HG02973 (cell line): Measurements from ENCODE around the gene UNC13D.
"Not testable (repeated sequence)": the region's sequence is repeated elsewhere in the genome, so short reads cannot be mapped to it uniquely, and the experiment has no call there.

ENCODE experiments used
- ATAC-seq: cut with Tn5 transposase; IDR thresholded peaks from one replicate; pipeline ENCODE4 v1.9.1; 2021; ENCODE audit warnings: moderate library complexity; ENCODE audit not compliant: unreplicated experiment

UNC13D gene

DNA sequence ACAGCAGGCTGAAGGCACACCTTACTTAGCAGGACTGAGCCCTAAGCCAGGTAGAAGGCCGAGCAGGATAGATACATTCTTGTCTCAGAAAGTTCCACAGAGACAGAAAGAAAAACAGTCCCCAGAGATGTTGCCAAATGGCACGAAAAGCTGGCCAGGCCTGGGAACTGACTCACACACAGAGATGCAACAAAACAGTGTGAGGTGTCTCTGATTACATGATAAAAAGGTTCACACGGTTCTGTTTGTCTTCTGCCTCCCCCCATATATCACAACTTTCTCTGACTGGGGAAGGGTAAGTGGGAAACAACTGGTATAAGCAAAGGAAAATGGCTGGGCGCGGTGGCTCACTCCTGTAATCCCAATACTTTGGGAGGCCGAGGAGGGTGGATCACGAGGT, 9.2 kb upstream of the UNC13D start:
- no peak for ATAC-seq

DNA sequence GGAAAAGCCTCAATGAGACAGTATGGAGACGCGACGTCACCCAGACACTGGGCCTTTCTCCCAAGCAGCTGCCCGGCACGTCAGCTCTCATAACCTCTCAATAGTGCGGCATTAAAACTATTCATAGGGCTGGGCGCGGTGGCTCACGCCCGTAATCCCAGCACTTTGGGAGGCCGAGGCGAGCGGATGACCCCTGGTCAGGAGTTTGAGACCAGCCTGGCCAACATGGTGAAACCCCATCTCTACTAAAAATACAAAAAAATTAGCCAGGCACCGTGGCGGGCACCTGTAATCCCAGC, 7.4 kb upstream of the UNC13D start:
- not testable (repeated sequence) for ATAC-seq

DNA sequence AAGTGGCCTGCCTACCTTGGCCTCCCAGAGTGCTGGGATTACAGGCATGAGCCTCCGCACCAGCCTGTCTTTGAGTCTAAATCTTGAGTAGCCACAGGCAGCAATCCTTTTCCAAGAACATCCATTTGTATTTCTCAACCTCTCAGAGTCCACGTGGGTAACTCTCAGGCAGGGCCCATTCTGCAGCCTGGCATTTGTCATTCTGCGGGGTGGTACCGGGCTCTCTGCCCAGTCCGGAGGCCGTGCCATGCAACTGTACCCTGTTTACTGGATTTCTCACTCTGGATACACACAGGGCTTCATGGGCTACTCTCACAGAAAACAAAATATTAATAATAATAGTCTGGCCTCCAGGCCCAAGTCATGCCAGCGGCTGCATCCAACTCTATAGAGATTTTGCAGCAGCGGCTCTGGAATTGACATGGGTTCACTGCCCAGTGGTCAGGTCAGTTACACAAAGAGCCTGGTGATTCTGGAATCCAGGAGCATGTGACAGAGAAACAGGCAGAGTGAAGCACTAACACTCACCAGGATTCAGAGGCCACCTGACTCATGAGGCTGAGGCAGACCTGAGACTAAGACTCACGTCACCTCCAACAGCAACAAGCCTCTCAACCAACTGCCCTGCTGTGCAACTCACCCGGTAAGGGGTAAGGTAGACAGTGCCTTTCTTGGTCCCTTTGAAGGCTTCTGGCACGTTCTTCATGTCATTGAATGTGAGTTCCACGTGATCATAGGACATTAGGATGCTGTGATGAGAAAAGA, 6.9 kb upstream of the UNC13D start:
- no peak for ATAC-seq

DNA sequence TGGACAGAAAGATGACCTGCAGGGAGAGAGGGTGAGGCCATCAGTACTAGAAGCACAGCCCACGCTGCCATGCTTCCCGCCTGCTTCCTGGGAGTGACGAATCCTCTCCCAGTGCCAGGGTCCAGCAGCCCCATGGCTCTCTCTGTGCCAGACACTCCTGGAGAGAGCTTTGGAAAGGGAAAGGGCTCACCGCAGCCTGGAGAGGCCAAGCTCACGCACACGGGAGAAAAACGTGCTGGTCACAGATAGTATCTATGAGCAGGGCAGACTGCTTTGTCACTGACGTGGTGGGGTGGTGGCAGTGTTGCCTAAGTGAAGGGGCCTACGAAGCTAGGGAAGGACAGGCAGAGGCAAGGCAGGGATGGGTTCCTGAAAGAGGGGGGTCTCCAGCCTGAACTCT, 5.5 kb upstream of the UNC13D start:
- ATAC-seq, result no peak

DNA sequence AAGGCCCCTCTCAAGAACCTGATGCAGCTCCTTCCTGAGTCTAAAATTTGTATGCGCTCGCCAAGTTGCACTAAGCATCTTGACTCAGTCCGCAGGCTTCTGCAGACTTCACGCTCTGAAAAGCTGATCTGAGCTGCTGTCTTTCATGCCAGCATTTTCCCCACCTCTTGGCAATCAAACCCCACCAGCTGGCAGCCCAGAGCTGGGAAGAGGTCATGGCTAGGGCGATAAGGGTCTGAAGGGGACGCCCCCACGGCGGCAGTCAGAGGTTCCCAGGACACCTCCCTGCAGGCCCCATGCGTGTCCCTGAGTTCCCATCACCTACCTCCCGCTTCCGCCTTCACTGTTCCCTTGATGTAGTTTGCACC, 5.1 kb upstream of the UNC13D start:
- ATAC-seq, result no peak

DNA sequence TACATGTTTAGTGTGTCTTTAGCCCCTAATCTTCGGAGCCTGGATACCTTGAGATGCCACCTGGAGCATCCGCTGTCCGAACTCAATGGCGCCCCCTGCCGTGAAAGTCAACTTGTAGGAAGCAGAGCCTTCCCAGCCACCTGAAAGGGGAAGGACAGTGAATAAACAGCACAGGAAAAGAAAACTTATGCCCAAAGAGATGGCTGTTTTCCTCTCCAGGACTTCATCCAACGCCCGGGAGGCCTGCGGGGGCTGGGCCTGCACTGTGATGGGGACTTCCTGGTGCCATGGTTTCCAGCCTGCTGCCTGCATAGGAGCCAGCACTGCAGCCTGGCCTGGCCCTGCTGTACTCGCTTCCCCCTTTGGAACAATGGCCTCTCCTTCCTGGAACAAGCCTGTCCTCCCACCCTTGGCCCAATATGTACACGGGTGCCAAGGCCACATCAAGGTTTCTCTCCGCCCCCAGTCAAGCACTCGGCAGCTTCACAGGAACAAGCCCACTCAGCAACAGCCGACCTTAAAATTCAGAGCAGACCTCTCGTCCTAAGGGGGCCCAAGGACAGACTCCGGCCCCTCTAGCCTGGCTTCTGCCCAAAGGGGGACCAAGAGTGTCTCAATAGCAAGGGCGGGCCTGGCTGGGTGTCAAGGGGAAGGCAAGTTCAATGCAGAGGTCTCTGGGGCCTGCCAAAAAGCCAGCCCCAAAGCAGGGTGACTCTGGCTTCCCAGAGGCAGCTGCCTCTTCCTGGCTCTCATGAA, 4.5 kb upstream of the UNC13D start:
- no peak for ATAC-seq

DNA sequence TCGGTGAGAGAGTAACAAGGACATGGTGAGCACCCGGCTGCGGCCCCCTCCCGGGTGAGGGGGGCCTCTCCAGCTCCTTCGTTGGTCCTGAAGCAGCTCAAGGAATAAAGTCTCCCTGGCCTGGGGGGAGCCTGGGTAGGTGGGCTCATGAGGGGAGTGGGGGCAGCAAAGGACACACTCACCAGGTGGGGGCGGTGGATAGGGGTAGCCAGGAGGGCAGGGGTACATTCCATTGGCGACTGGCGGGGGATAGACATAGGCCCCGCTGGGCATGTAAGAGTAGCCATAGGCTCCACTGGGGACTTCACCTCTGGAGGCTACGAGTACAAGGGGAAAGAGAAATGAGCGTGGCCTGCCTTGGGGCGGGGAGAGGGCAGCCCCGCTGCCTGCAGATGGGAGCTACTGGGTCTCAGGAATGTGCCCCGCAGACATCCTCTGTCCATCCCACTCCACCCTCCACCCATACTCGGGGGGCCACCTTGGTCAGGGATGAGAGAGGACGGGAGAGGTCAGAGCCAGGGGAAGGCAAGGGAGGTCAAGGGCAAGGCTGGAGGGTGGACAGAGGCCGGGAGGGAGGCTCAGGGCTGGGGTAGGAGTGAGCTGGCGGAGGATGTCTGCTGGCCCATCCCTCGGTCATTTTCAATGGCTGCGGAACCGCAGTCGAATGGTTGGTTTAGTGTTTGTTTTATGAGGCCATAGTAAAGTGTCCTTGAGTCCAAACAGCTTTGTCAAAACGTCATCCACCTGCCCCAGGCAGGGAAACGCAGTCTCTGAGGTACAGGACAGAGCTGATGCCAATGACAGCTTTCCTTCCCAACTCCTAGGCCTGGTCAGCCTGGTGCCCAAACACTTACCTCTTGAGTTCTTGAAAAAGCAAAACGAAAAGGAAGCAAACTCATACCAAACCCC, 3.7 kb upstream of the UNC13D start:
- no peak for ATAC-seq

DNA sequence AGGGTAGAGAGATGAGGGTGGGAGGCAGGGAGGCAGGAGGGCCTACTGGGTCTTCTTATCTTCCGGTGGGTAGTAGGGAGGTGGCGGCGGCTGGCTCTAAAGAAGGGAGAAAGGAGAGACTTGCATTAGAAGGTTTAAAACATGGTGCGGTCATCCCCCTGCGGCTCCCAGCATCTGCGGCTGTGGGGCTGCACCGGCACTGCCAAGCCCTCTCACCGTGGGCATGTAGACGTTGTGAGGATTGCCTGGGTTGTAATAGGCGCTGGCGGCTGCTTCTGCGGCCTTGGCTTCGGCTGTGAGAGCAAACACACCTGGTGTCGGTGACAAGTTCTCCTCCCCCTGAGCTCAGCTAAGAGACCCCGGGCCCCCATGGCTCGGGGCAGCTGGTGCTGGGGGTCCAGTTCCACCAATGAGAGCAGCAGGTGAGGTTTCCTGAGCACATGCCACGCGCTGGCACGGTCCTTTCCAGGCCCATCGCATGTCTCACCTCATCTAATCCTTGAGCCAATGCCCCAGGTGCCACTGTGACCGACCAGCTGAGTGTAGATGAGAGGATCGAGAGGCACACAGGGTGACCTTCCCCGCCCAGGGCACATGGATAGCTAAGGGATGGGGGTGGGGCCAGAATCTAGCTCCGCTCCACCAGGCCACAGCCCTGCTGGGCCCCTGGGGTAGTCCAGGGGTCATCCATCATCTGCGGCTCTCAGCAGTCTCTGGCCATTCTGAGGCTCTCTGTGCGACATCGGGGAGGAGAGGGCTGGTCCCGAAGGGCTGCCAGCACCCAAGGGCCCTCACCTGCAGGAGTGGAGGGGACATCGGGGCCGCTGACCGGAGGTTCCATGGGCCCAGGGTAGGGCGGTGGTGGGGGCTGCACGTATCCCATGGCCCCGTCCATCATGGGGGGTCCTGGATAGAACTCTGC, 2.7 kb upstream of the UNC13D start:
- ATAC-seq, result no peak

DNA sequence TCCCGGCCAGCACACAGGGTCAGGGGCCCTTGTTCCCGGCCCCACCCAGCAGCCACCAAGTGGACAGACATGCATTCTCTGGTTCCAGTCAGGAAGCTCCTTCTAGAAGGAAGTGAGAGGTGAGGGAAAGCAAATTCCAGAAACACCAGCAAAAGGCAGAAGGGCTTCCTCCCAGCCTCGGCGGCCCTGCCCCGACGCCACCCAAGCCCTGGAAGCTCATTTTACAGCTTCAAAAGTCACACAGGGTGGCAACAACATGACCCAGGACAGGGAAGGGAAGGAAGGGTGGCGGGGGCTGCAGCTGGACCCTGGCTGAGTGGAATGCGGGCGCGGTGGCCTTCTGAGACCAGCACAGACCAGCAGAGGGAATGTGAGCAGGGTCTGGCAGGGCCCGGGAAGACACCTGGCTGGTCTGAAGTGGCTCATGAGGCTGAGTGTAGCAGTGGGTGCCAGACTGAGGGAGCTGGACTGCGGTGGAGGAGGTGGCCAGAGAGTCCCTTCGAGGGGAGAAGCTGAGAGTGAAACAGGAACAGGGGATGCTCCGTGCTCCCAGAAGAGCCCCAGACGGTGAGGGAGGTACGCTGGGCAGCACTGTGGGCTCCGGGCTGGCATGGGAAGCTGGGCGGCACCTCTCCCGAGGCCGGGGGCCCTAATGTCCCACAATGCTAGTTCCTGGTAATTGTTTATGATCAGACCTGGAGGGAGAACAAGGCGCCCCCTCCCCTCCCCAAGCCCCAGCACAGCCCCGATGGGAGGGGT, 1.9 kb upstream of the UNC13D start:
- ATAC-seq, result no peak

DNA sequence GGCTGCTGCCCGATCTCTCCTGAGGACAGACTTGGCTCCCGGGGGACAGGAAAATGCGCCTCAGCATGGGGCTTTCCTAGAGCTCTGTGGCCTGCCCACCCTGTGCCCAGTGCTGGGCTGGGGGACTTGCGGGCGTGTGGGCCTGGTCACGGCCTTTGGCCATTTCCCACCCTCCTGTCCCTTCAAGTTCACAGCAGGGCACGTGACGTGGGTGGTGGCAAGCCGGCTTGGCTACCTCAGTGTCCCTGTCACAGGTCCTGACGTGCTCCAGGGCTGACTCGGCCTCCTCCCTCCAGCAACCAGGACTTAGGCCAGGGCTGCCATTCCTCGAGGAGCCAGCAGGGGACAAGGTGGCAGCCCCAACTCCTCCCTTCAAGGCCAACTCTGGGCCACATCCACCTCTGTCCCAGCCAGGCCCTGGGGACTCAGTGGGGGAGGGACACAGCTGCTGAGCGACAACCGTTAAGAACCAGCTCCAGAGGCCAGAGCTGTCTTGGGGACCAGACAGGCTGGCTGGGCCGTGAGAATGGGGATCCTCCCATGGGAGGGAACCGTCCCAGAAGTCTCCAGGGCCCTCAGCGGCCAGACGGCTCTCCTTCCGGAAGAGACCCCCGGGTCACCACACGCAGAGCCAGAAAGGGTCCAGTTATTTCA, 981 bp upstream of the UNC13D start:
- peak; percentile 65 for ATAC-seq

DNA sequence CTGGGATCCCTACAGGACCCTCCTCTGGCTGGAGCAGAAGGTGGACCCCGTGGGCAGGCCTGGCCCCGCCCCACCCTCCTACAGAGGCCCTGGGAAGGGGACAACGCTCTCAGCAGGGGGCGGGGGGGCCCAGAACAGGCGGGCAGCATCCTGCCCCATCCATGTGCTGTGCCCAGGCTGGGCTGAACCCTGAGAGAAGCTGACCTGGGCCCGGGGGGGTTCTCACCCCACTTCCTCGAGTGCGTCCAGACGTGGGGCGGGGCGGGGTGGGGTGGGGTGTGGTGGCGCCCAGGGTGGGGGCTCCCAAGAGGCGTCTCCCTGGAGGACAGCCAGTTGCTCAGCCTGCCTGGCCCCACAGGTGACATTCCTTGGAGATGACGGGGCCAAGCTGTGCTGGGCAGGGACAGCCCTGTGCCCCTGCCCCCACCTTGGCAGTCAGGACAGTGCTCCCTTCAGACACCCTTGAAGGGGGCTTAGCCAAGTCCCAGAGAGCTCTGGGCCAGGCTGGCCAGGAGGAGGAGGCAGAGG, 390 bp upstream of the UNC13D start:
- no peak for ATAC-seq

DNA sequence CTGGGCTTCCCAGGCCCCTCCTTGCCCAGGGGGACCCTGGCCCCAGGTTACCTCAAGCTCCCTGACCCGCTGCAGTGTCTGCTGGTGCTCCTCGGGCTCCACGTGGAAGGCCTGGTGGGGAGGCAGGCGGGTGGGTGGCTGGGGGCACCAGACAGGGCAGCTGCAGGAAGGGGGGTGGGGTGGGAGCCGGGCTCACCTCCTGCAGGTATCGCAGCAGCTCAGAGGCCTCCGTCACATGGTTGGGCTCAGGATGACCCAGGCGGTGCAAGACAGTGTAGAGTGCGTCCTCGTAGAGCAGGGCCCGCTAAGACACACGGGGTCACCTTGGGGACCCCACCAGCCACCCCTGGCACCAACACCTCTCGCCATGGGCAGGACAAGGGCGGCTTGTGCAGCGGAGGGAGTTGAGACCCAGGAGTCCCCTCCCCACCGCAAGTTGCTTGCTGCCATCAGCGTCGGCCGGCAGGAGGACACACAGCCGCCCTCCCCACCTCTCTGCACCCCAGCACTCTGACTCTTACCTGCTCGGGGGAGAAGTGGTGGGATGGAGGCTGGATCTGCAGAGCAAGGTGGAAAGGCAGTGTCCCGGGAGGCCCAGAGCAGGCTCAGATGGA, 1.1 kb downstream of the UNC13D start:
- no peak for ATAC-seq

DNA sequence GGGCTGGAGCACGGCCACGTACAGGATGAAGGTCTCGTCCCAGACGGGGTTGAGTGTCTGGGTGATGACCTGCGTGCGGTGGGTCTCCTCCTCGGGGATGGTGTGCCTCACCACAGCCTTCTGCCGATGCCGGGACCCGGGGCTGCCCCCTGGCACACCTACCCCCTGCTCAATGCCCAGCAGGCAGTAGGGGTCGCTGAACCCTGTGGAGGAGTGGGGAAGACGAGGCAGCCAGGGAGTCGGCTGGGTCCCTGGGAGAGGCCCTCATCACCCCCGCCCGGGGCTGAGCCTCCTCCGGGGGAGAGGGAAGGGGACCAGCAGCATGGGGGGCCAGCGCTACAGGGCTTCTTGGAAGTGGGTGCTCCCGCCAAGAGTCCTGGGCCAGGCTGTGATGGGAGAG, 1.8 kb downstream of the UNC13D start:
- no peak for ATAC-seq

DNA sequence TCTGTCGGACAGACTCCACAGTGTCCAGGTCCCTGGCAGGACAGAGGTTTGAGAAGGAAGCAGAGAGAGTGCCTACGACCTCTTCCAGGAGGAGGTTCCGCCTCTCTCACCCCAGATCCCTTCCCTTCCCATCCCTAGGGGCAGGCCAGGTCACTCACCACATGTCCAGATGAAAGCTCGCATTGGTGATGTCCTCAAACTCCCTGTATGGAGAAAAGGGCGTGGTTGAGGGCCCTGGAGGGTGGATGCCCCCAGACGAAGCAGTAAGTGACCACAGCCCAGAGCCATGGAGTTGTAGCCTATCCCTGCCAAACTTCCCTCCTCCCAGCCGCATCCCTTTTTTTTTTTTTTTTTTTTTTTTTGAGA, 3.4 kb downstream of the UNC13D start:
- no peak for ATAC-seq

DNA sequence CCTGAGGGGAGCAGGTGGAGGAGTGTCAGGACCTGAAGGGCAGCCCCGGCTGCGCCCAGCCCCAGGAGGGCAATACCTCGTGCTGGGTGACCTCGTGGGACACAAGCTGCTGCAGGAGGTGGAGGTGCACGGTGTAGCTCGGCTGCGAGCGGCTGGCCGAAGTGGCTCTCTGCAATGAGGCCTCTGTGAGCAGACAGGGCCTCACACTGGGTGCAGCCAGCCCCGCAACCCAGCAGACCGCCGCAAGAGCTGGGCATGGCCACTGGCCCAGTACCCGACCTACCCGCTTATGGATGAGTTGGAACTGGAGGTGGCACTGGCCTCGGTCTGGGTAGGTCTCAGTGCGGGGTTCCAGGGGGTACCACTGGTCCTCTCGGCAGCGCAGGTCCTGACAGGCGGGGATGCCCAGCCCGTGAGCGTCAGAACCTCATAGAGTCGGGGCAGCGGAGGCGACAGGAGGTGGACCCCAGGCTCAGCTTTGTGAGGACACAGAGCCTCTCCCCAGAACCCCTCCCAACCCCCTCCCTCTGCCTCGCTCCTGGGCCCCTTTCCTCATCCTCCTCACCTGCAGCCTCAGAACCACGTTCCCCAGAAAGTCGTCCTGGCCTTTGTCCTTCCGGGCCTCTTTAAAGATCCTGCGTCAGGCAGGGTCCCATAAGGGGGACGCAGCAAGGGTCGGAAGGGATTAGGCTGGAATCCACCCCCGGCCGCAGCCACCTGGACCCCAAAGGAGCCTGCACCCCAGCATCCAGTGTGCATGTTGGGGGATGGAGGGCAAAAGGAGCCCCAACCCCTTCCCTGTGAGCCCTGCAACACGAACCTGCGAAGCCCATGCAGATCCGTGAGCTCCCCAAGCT, 4.0 kb downstream of the UNC13D start:
- ATAC-seq, result no peak

DNA sequence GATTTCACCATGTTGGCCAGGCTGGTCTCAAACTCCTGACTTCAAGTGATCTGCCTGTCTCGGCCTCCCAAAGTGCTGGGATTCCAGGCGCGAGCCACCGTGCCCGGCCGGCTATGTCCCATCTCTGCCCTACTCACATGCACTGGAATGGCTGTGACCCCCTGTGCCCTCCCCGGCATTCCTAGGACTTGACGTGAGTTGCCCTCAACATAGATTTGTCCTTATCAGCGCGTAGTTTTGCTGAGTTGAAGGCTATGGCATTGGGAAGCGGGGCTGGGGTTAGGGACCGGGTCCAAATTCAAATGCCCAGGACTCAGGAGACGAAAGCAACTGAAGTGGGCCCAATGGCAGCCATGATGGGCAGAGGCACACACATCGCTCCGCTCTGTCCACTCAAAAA, 5.8 kb downstream of the UNC13D start:
- no peak for ATAC-seq

DNA sequence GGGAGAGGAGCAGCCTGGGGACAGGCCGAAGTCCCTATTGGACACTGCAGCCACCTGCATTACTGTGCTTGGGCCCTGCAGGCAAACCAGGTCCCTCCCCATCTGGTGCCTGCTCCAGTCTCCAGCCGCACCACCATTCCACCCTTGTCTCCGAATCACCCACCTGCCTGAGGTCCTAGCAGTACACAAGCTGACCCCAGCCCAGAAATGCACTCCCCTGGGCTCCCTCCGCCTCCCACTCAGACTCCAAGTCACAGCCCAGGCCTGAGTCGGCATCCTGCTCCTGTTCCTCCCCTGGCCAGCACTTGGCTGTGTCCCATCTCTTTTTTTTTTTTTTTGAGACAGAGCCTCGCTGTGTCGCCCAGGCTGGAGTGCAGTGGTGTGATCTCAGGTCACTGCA, 6.3 kb downstream of the UNC13D start:
- ATAC-seq, result no peak

DNA sequence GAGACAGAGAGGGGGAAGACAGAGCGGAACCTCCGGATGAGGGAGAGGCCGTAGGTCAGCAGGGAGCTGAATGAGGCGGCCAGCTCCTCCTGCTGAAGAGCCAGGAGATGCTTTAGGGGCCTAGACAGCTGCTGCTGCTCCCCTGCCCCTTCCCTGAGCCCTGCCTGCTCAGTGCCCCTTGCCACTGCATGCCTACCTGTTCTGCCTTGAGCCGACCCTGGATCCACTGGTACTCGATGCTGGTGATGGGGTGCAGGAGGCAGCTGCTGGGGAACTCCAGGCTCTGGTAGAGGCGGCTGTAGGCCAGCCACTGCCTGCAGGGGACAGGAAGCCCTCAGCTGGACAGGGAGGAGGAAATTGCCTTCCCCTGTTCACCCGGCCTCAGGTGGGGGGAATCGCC, 7.6 kb downstream of the UNC13D start:
- no peak for ATAC-seq
